Measurements from ENCODE around the gene FAM117A. TPM values are rescaled to one million over a fixed set of nuclear protein-coding genes. Genes with fewer than 3 reads are reported as not detected.

FAM117A gene, protein sequence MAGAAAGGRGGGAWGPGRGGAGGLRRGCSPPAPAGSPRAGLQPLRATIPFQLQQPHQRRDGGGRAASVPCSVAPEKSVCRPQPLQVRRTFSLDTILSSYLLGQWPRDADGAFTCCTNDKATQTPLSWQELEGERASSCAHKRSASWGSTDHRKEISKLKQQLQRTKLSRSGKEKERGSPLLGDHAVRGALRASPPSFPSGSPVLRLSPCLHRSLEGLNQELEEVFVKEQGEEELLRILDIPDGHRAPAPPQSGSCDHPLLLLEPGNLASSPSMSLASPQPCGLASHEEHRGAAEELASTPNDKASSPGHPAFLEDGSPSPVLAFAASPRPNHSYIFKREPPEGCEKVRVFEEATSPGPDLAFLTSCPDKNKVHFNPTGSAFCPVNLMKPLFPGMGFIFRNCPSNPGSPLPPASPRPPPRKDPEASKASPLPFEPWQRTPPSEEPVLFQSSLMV
- polyA plus RNA-seq (2011; rRNA removed): 2.5 and 2.8 TPM in 2 replicates
- polyA minus RNA-seq (2011; rRNA and poly(A)+ RNA removed): 3.2 and 4.9 TPM in 2 replicates

DNA sequence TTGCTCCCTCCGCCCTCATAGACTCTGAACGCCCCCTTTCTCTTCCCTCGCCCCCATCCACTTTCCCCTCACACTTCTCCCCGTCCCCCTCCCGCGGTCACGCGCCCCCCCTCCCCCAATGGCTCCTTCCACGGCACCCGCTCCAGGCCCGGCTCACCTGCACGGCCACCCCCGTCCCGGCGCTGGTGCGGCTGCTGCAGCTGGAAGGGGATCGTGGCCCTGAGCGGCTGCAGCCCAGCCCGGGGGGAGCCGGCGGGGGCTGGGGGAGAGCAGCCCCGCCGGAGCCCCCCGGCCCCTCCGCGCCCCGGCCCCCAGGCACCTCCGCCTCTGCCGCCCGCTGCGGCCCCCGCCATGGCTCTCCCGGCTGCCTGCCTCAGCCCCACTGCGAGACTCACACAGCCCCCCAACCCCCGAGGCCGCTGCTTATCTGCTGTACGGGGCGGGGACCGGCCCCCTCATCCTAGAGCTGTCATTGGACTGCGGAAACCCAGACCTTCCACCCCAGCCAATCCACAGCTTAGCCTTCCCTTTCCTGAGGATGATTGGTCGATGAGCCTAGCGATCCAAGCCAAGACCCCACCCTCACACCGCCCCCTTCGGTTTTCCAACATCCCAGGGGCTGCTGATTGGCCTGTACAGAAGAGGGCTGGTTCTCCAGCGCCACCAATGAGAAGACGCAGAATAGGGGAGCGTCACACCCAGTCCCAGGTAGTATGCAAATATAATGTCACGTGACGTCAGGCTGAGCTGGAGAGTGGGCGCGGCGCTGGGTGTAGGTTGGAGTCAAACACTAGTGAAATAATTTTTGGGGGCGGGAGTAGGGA lies at the start of gene FAM117A:
FAM117A (minus strand) TSS at position 397 of the 824 bp plus-strand sequence; CDS start at position 353, 44 bp downstream.
- peak; percentile 89 for DNase-seq (ENCODE audit: low read depth, low spot score)
- Histone ChIP-seq H3K4me3 (ENCODE audit: low read depth, low read length) (peak within 1 kb of the TSS; percentile 74), H3K9me3 (ENCODE audit: control insufficient read depth, insufficient read depth, low read length) (no peaks in the 10 kb centered on the region; the same call in 1 of the 2 replicates), H3K27ac (ENCODE audit: low read depth, low read length) (no peak within 1 kb of the TSS), H3K27me3 (ENCODE audit: control insufficient read depth, insufficient read depth, low read length) (peaks cover 47% of the 10 kb centered on the region)
- CTCF ChIA-PET: interaction anchor here (1.2 to 1.5 kb wide), 2 partner anchors 194 to 196 kb away, joined by 3 to 5 read pairs; no protein-coding TSS in a partner anchor
- POLR2A ChIA-PET: interaction anchor here (0.6 to 1.5 kb wide), 5 partner anchors 10 to 56 kb away, joined by 3 to 10 read pairs (median 4); partner anchors contain the start of genes KAT7 and SLC35B1
- TF ChIP-seq, protein P1, sequence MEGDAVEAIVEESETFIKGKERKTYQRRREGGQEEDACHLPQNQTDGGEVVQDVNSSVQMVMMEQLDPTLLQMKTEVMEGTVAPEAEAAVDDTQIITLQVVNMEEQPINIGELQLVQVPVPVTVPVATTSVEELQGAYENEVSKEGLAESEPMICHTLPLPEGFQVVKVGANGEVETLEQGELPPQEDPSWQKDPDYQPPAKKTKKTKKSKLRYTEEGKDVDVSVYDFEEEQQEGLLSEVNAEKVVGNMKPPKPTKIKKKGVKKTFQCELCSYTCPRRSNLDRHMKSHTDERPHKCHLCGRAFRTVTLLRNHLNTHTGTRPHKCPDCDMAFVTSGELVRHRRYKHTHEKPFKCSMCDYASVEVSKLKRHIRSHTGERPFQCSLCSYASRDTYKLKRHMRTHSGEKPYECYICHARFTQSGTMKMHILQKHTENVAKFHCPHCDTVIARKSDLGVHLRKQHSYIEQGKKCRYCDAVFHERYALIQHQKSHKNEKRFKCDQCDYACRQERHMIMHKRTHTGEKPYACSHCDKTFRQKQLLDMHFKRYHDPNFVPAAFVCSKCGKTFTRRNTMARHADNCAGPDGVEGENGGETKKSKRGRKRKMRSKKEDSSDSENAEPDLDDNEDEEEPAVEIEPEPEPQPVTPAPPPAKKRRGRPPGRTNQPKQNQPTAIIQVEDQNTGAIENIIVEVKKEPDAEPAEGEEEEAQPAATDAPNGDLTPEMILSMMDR (IDR thresholded peaks at IDR 0.05; ENCODE audit: low read depth, low read length): no peak

DNA sequence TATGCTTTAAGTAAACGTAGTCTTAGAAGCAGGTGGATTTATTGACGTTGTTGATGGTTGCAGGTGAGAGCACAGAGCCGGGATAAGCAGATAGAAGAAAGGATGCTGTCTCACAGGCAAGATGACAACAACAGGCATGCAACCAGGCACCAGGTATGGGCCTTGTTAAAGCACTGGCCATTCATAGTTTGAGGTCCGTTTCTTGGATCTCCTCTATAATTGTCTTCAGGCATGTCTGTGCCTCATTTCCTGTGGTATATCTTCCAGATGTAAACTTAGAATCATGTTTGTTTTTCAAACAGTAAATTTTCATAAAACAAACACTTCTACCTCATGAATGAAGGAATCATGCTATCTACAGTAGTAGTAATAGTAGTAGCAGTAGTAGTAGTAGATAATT lies 45.1 kb upstream of the FAM117A start:
- H3K27me3 ChIP-seq (ENCODE audit: control insufficient read depth, insufficient read depth, low read length): no peaks in the 10 kb centered on the region
- TF ChIP-seq, protein P1 (IDR thresholded peaks at IDR 0.05; ENCODE audit: low read depth, low read length): no peak
- no peaks in the 10 kb centered on the region for H3K9me3 ChIP-seq (ENCODE audit: control insufficient read depth, insufficient read depth, low read length)
- no peak overlapping the region for H3K27ac ChIP-seq (ENCODE audit: low read depth, low read length)
- POLR2A ChIA-PET: no interaction called here
- H3K4me3 ChIP-seq (ENCODE audit: low read depth, low read length): no peak overlapping the region
- CTCF ChIA-PET: no interaction called here
- DNase-seq (ENCODE audit: low read depth, low spot score): no peak

DNA sequence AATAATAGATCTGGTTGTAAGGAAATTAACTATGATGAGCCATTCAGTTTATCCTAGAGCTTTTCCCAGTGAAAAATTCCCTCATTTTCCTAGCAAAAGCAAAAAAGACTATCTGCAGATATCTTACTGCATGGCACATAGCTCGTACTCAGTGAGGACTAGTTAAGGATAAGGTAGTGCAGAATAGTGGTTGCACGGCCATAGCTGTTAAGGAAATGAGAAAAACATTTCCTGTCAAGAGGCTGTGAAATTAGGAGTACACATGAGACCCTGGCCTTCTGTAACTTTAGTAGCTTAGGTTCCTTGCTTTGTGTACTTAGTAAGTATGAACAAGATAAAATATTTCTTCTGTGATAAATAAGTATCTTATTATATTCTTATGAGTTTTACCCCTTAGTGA lies 34.8 kb upstream of the FAM117A start:
- no peaks in the 10 kb centered on the region for H3K27me3 ChIP-seq (ENCODE audit: control insufficient read depth, insufficient read depth, low read length)
- no peak overlapping the region for H3K27ac ChIP-seq (ENCODE audit: low read depth, low read length)
- DNase-seq (ENCODE audit: low read depth, low spot score): no peak
- POLR2A ChIA-PET: no interaction called here
- TF ChIP-seq, protein P1 (IDR thresholded peaks at IDR 0.05; ENCODE audit: low read depth, low read length): no peak
- H3K9me3 ChIP-seq (ENCODE audit: control insufficient read depth, insufficient read depth, low read length): no peaks in the 10 kb centered on the region
- no peak overlapping the region for H3K4me3 ChIP-seq (ENCODE audit: low read depth, low read length)
- CTCF ChIA-PET: interaction anchor here (1.1 to 1.8 kb wide), 2 partner anchors 199 to 229 kb away, joined by 5 to 6 read pairs; no protein-coding TSS in a partner anchor

DNA sequence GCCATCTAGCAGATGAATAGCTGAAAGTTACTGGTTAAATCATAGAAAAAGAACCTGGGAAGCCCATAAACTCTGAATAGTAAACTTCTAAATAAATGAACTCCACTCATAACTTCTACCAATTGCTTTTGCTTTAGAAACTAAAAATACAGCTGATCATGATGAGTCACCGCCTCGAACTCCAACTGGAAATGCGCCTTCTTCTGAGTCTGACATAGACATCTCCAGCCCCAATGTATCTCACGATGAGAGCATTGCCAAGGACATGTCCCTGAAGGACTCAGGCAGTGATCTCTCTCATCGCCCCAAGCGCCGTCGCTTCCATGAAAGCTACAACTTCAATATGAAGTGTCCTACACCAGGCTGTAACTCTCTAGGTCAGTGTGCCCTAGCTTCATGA lies 34.3 kb upstream of the FAM117A start:
- H3K27me3 ChIP-seq (ENCODE audit: control insufficient read depth, insufficient read depth, low read length): no peaks in the 10 kb centered on the region
- H3K4me3 ChIP-seq (ENCODE audit: low read depth, low read length): no peak overlapping the region
- DNase-seq (ENCODE audit: low read depth, low spot score): no peak
- TF ChIP-seq, protein P1 (IDR thresholded peaks at IDR 0.05; ENCODE audit: low read depth, low read length): no peak
- ChIA-PET POLR2A (no interaction called here), CTCF (interaction anchor here (1.1 to 1.8 kb wide), 2 partner anchors 200 to 228 kb away, joined by 5 to 6 read pairs; no protein-coding TSS in a partner anchor)
- no peaks in the 10 kb centered on the region for H3K9me3 ChIP-seq (ENCODE audit: control insufficient read depth, insufficient read depth, low read length)
- no peak overlapping the region for H3K27ac ChIP-seq (ENCODE audit: low read depth, low read length)
